SK-N-SH (cell line): ENCODE results near the gene STAT5B. TPM values are rescaled to one million over a fixed set of nuclear protein-coding genes. Genes with fewer than 3 reads are reported as not detected.

Source experiments
- CTCF ChIA-PET: fragments of 300-600, 350-600 bp; formaldehyde crosslinking; extraction: SDS; loops from one replicate; lab custom pipeline; 2021; lab: Yijun Ruan, JAX
- POLR2A ChIA-PET: fragments of 350-600 bp; sonication (Branson Sonifier 250); formaldehyde crosslinking; extraction: SDS; loops from one replicate; lab custom pipeline; 2020; ENCODE audit warnings: antibody characterized with exemption, inconsistent platforms; lab: Yijun Ruan, JAX
- DNase-seq: peaks from one replicate; pipeline ENCODE4 v3.0.0; 2012
- H2AFZ ChIP-seq: fragments of 200-600 bp; sonication (generic); 2 replicates; pipeline ENCODE4 v1.8.1; 2016; ENCODE audit warnings: antibody characterized with exemption, mild to moderate bottlenecking, low read depth
- H3F3A ChIP-seq: fragments of 200-600 bp; sonication (generic); replicated peaks from 2 replicates; pipeline ENCODE3; 2016; ENCODE audit warnings: antibody characterized with exemption, mild to moderate bottlenecking; ENCODE audit not compliant: insufficient read depth
- H3K27ac ChIP-seq, 2 experiments: fragments of 200-500 bp in 1 of 2; fragments of 200-600 bp in 1 of 2; sonication (Bioruptor generic) in 1 of 2; sonication (generic), shearing (Covaris generic) in 1 of 2; 2 replicates each; pipeline versions ENCODE4 v1.5.1 to v1.6.1; 2014 to 2016; ENCODE audit warnings: low read depth in 2 of 2, inconsistent platforms in 1 of 2, low read length in 1 of 2, mild to moderate bottlenecking in 1 of 2, mixed read lengths in 1 of 2
- H3K27me3 ChIP-seq: fragments of 200-600 bp; sonication (generic), shearing (Covaris generic); 2 replicates; pipeline ENCODE4 v1.6.1; 2016; ENCODE audit warnings: mixed run types; ENCODE audit not compliant: insufficient read depth
- H3K36me3 ChIP-seq, 2 experiments: fragments of 200-500 bp in 1 of 2; fragments of 200-600 bp in 1 of 2; sonication (Bioruptor generic) in 1 of 2; sonication (generic) in 1 of 2; replicated peaks in 1 of 2; 2 replicates each; pipeline versions ENCODE3 to v1.5.1; 2014 to 2016; ENCODE audit warnings: low read length in 1 of 2, mild to moderate bottlenecking in 1 of 2; ENCODE audit not compliant: insufficient read depth in 2 of 2, control insufficient read depth in 1 of 2
- H3K4me1 ChIP-seq, 2 experiments: fragments of 200-500 bp in 1 of 2; fragments of 200-600 bp in 1 of 2; sonication (Bioruptor generic) in 1 of 2; sonication (generic), shearing (Covaris generic) in 1 of 2; 2 replicates each; pipeline versions ENCODE4 v1.5.1 to v1.6.1; 2014 to 2016; ENCODE audit warnings: low read depth in 1 of 2, low read length in 1 of 2, mixed run types in 1 of 2; ENCODE audit not compliant: insufficient read depth in 2 of 2, control insufficient read depth in 1 of 2
- H3K4me2 ChIP-seq: fragments of 200-600 bp; sonication (generic), shearing (Covaris generic); 2 replicates; pipeline ENCODE4 v1.6.1; 2017; ENCODE audit warnings: mixed run types
- H3K4me3 ChIP-seq, 2 experiments: fragments of 200-500 bp in 1 of 2; fragments of 200-600 bp in 1 of 2; sonication (Bioruptor generic) in 1 of 2; sonication (generic), shearing (Covaris generic) in 1 of 2; 2 replicates each; pipeline versions ENCODE4 v1.5.1 to v1.8.1; 2014 to 2016; ENCODE audit warnings: low read depth in 2 of 2, inconsistent platforms in 1 of 2, low read length in 1 of 2, mild to moderate bottlenecking in 1 of 2, mixed read lengths in 1 of 2, moderate library complexity in 1 of 2
- H3K79me2 ChIP-seq: fragments of 200-600 bp; sonication (generic); 2 replicates; pipeline ENCODE4 v1.8.1; 2017; ENCODE audit warnings: mild to moderate bottlenecking; ENCODE audit not compliant: insufficient read depth
- H3K9ac ChIP-seq: fragments of 200-600 bp; sonication (generic); 2 replicates; pipeline ENCODE4 v1.6.1; 2017; ENCODE audit warnings: mixed run types
- H3K9me2 ChIP-seq: fragments of 200-600 bp; sonication (generic); 2 replicates; pipeline ENCODE4 v1.6.1; 2017; ENCODE audit warnings: mixed run types
- H3K9me3 ChIP-seq: fragments of 200-600 bp; sonication (generic); 2 replicates; pipeline ENCODE4 v1.6.1; 2017; ENCODE audit warnings: mixed run types, mild to moderate bottlenecking, moderate library complexity
- H4K20me1 ChIP-seq: fragments of 200-600 bp; sonication (generic); 2 replicates; pipeline ENCODE4 v1.6.1; 2017; ENCODE audit warnings: mild to moderate bottlenecking, mixed run types; ENCODE audit not compliant: insufficient read depth
- CTCF ChIP-seq: fragments of 200-600 bp; sonication (generic); IDR thresholded peaks from 2 replicates; pipeline ENCODE4 v1.6.1; 2017; ENCODE audit warnings: antibody characterized with exemption, mild to moderate bottlenecking, moderate library complexity
- ELF1 ChIP-seq: IDR thresholded peaks from 2 replicates; pipeline ENCODE4 v1.4.0; 2012
- FOXJ3 ChIP-seq: sonication (generic); formaldehyde crosslinking; IDR thresholded peaks from 2 replicates; pipeline ENCODE4 v1.5.1; 2020; ENCODE audit warnings: mild to moderate bottlenecking, missing genetic modification reagents
- GABPA ChIP-seq: IDR thresholded peaks from 2 replicates; pipeline ENCODE4 v1.4.0; 2012; ENCODE audit warnings: low read depth, mild to moderate bottlenecking
- GATA2 ChIP-seq: sonication (generic); formaldehyde crosslinking; IDR thresholded peaks from 2 replicates; pipeline ENCODE4 v1.5.0; 2020; ENCODE audit warnings: mild to moderate bottlenecking, missing genetic modification reagents
- MAX ChIP-seq: IDR thresholded peaks from 2 replicates; pipeline ENCODE4 v1.4.0; 2012; ENCODE audit warnings: low read depth
- MEF2A ChIP-seq: IDR thresholded peaks from 2 replicates; pipeline ENCODE4 v1.4.0; 2012; ENCODE audit warnings: low read depth, borderline replicate concordance
- POLR2AphosphoS5 ChIP-seq: IDR thresholded peaks from 2 replicates; pipeline ENCODE4 v1.6.1; 2012; ENCODE audit warnings: low read depth, low read length
- RCOR1 ChIP-seq: fragments of 150-350 bp; IDR thresholded peaks from 2 replicates; pipeline ENCODE4 v1.6.1; 2017; ENCODE audit warnings: antibody characterized with exemption, low read length
- RFX5 ChIP-seq: IDR thresholded peaks from 2 replicates; pipeline ENCODE4 v1.6.1; 2012; ENCODE audit warnings: mild to moderate bottlenecking, improper control_type of control experiment, low read length
- SIN3A ChIP-seq: IDR thresholded peaks from 2 replicates; pipeline ENCODE4 v1.6.1; 2012; ENCODE audit warnings: low read depth, mild to moderate bottlenecking, low read length, moderate library complexity, borderline replicate concordance
- SMC3 ChIP-seq: IDR thresholded peaks from 2 replicates; pipeline ENCODE4 v1.6.1; 2012; ENCODE audit warnings: low read depth, low read length, improper control_type of control experiment
- TAF1 ChIP-seq: IDR thresholded peaks from 2 replicates; pipeline ENCODE4 v1.6.1; 2012; ENCODE audit warnings: low read depth, mild to moderate bottlenecking, low read length, moderate library complexity, borderline replicate concordance
- TEAD4 ChIP-seq: IDR thresholded peaks from 2 replicates; pipeline ENCODE4 v1.4.0; 2012; ENCODE audit warnings: mild to moderate bottlenecking, borderline replicate concordance; ENCODE audit not compliant: insufficient read depth
- USF1 ChIP-seq: IDR thresholded peaks from 2 replicates; pipeline ENCODE4 v1.4.0; 2012; ENCODE audit warnings: low read depth, borderline replicate concordance
- USF2 ChIP-seq: fragments of 150-350 bp; IDR thresholded peaks from 2 replicates; pipeline ENCODE4 v1.6.1; 2017; ENCODE audit warnings: antibody characterized with exemption, low read length, low read depth, borderline replicate concordance
- WGBS: methylation state at CpG from one replicate; pipeline ENCODE4 v1.1.6; 2017; ENCODE audit warnings: low lambda C conversion rate; 5-methylcytosine and 5-hydroxymethylcytosine counted together
- polyA plus RNA-seq, 3 experiments: library from polyadenylated mRNA; depleted of rRNA; stranded (reverse); fragments of >200 nt; gene quantifications; 2 replicates each; pipeline ENCODE4 v1.2.3, GENCODE V29; 2012

Gene STAT5B
- polyA plus RNA-seq, 1 of the 3 experiments (the other 2 are of a cell fraction), result 23.6 TPM

GRCh38 chr17:42191275-42191608 lies 84.9 kb downstream of the STAT5B start:
- ChIA-PET POLR2A (no interaction called here), CTCF (interaction anchor here (0.9 to 2.5 kb wide), 2 partner anchors 10 to 70 kb away, joined by 3 to 12 read pairs; partner anchors contain the start of genes KAT2A and KCNH4)
- Histone ChIP-seq H3K27ac (no peak overlapping the region), H4K20me1 (no peaks in the 10 kb centered on the region), H3K4me3 (no peak overlapping the region), H3K4me2 (no peak overlapping the region), H3K9ac (no peak overlapping the region), H3K79me2 (no peaks in the 10 kb centered on the region), H3K36me3 (no peaks in the 10 kb centered on the region), H3F3A (no peaks in the 10 kb centered on the region), H3K9me3 (no peaks in the 10 kb centered on the region), H3K4me1 (peaks cover 0 to 12% of the 10 kb centered on the region in 2 experiments; a peak in 1 of 4 replicates), H3K27me3 (no peaks in the 10 kb centered on the region), H3K9me2 (no peaks in the 10 kb centered on the region), H2AFZ (no peak overlapping the region)
- WGBS, result 91% methylated on average over 5 of the region's 5 CpGs
- no peak for TF ChIP-seq TAF1
- no peak for TF ChIP-seq USF2
- no peak for TF ChIP-seq ELF1
- no peak for TF ChIP-seq POLR2AphosphoS5
- no peak for TF ChIP-seq RCOR1
- no peak for TF ChIP-seq GABPA
- TF ChIP-seq TEAD4, result no peak
- TF ChIP-seq MAX, result no peak
- TF ChIP-seq USF1, result no peak
- no peak for TF ChIP-seq FOXJ3
- no peak for TF ChIP-seq SMC3
- TF ChIP-seq RFX5, result no peak
- TF ChIP-seq MEF2A, result no peak
- no peak for TF ChIP-seq GATA2
- no peak for TF ChIP-seq CTCF
- TF ChIP-seq SIN3A, result no peak
- no peak for DNase-seq
